Measurements from ENCODE around the gene MPV17. TPM values are rescaled to one million over a fixed set of nuclear protein-coding genes. Genes with fewer than 3 reads are reported as not detected.

MPV17 gene
- total and polyA plus RNA-seq, 2 of the 13 experiments (the other 11 are each of a cell fraction or from before 2014, with no cell fraction given) = 48.9 to 129 TPM

- FAIRE-seq (no peak), DNase-seq (ENCODE audit: low spot score) (no peak), ATAC-seq (no peak)
- Histone ChIP-seq H3K4me1 (ENCODE audit: insufficient read depth, low read length) (peaks cover 53% of the 10 kb centered on the region), H3K36me3 (replicated peaks in 1 of 2; ENCODE audit: control insufficient read depth in 1 of 2, insufficient read depth in 2 of 2, low read length in 2 of 2) (no peaks in the 10 kb centered on the region), H3K9me3 (ENCODE audit: low read length) (no peaks in the 10 kb centered on the region), H3K9ac (ENCODE audit: insufficient read depth, low read depth, low read length) (no peak overlapping the region), H2AFZ (ENCODE audit: low read length) (no peak overlapping the region), H3K4me3 (replicated peaks in 1 of 3; ENCODE audit: insufficient read depth in 1 of 3, low read depth in 2 of 3, low read length in 3 of 3) (no peak overlapping the region), H3K79me2 (ENCODE audit: insufficient read depth, low read length) (no peaks in the 10 kb centered on the region), H4K20me1 (ENCODE audit: insufficient read depth, low read length) (no peaks in the 10 kb centered on the region), H3K27me3 (ENCODE audit: control insufficient read depth in 1 of 2, insufficient read depth in 2 of 2, low read length in 2 of 2) (peaks cover 0 to 8% of the 10 kb centered on the region in 2 experiments; a peak in 2 of 5 replicates), H3K4me2 (ENCODE audit: low read depth, low read length) (no peak overlapping the region), H3K27ac (ENCODE audit: extremely low read length, insufficient read depth, low read length) (no peak overlapping the region)
- ChIA-PET POLR2A (no interaction called here), CTCF (ENCODE audit: low intra/inter-chr PET ratio, low total read pairs) (no interaction called here)
- 58% methylated on average over 6 of the region's 6 CpGs for whole genome bisulfite sequencing (ENCODE audit: low lambda C conversion rate)
- no TSS peak for BruUV-seq (replicated peaks)
- intact Hi-C loops (cut with micrococcal nuclease; ENCODE audit: unreplicated experiment) = no loop called here
- no peak for TF ChIP-seq ZNF550 (CRISPR knock-in tag; IDR thresholded peaks at IDR 0.05; ENCODE audit: borderline replicate concordance)
- TF ChIP-seq TRIM24 (CRISPR knock-in tag; IDR thresholded peaks at IDR 0.05) = no peak
- no peak for TF ChIP-seq IKZF1 (IDR thresholded peaks at IDR 0.05)
- TF ChIP-seq ZNF768 (CRISPR knock-in tag; IDR thresholded peaks at IDR 0.05) = no peak
- TF ChIP-seq MAX (IDR thresholded peaks at IDR 0.05) = no peak
- TF ChIP-seq, protein P1, sequence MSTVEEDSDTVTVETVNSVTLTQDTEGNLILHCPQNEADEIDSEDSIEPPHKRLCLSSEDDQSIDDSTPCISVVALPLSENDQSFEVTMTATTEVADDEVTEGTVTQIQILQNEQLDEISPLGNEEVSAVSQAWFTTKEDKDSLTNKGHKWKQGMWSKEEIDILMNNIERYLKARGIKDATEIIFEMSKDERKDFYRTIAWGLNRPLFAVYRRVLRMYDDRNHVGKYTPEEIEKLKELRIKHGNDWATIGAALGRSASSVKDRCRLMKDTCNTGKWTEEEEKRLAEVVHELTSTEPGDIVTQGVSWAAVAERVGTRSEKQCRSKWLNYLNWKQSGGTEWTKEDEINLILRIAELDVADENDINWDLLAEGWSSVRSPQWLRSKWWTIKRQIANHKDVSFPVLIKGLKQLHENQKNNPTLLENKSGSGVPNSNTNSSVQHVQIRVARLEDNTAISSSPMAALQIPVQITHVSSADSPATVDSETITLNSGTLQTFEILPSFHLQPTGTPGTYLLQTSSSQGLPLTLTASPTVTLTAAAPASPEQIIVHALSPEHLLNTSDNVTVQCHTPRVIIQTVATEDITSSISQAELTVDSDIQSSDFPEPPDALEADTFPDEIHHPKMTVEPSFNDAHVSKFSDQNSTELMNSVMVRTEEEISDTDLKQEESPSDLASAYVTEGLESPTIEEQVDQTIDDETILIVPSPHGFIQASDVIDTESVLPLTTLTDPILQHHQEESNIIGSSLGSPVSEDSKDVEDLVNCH (CRISPR knock-in tag; IDR thresholded peaks at IDR 0.05) = no peak
- TF ChIP-seq ZFAT (CRISPR knock-in tag; conservative IDR thresholded peaks at IDR 0.05) = no peak
- no peak for TF ChIP-seq FOXK2 (IDR thresholded peaks at IDR 0.05)
- TF ChIP-seq RELA (CRISPR knock-in tag; IDR thresholded peaks at IDR 0.05) = no peak
- no peak for TF ChIP-seq ZNF263 (CRISPR knock-in tag; IDR thresholded peaks at IDR 0.05)
- TF ChIP-seq HOXA5 (CRISPR knock-in tag; IDR thresholded peaks at IDR 0.05) = no peak
- TF ChIP-seq ZNF878 (CRISPR knock-in tag; IDR thresholded peaks at IDR 0.05) = no peak
- TF ChIP-seq, protein P2, sequence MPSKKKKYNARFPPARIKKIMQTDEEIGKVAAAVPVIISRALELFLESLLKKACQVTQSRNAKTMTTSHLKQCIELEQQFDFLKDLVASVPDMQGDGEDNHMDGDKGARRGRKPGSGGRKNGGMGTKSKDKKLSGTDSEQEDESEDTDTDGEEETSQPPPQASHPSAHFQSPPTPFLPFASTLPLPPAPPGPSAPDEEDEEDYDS (CRISPR knock-in tag; IDR thresholded peaks at IDR 0.05) = no peak
- TF ChIP-seq RORA (CRISPR knock-in tag; IDR thresholded peaks at IDR 0.05) = no peak
- no peak for TF ChIP-seq NR2F1 (CRISPR knock-in tag; IDR thresholded peaks at IDR 0.05)
- TF ChIP-seq SRSF9 (IDR thresholded peaks at IDR 0.05; ENCODE audit: borderline replicate concordance, insufficient read depth, low read depth, low read length, poor library complexity, severe bottlenecking) = no peak
- TF ChIP-seq TBP (CRISPR knock-in tag; IDR thresholded peaks at IDR 0.05) = no peak
- no peak for TF ChIP-seq SALL2 (CRISPR knock-in tag; IDR thresholded peaks at IDR 0.05)
- no peak for TF ChIP-seq ZNF619 (CRISPR knock-in tag; IDR thresholded peaks at IDR 0.05)
- no peak for TF ChIP-seq ATF6 (CRISPR knock-in tag; conservative IDR thresholded peaks at IDR 0.05)
- in situ Hi-C loops (cut with HindIII; ENCODE audit: extremely low pct_ligation_motif_present, low pct_unique_long_range_greater_than_20kb) = loop anchor here (10.0 kb wide), 1 partner anchor 321 kb away; no protein-coding TSS in a partner anchor
Measured at GRCh38 chr2:27285481-27285880, 37.4 kb downstream of the MPV17 start.

Measured in HepG2 (cell line).